ENCODE measurements around the gene COG3. TPM values are rescaled to one million over a fixed set of nuclear protein-coding genes. Genes with fewer than 3 reads are reported as not detected.

COG3 gene
- total and polyA plus RNA-seq, 2 experiments from 2014 or later: 17.9 to 19.3 TPM

DNA sequence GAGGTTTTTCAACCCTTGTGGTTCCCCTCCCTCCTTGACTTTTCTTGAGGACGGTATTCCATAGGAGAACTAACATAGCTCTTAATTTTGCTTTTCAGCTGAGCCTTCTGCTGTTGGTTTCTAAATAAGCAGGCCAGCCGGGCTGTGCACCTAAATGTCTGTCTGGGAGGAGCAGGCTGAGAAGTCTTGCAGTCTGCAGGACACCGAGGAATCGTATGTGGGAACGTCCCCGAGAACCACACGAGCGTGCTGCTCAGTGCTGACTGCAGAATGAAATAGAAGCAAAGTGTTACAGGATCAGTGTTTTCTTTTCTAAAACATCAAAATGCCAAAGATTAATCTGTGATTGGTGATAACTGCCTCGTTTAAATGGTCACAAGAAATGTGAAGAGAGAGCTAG is 69.9 kb downstream of the COG3 start:
- H3F3A ChIP-seq (ENCODE audit: insufficient read depth): 0 out of 2 replicates have a peak, but pooled peaks cover 6% of the 10 kb centered on the region
- no peak overlapping the region for H3K4me3 ChIP-seq
- in situ Hi-C loops (cut with MboI): no loop called here
- DNase-seq: no peak
- no peak overlapping the region for H3K27ac ChIP-seq
- H3K4me2 ChIP-seq (ENCODE audit: unreplicated experiment): no peak overlapping the region
- H2AFZ ChIP-seq: no peak overlapping the region
- H4K20me1 ChIP-seq (ENCODE audit: insufficient read depth): no peaks in the 10 kb centered on the region
- WGBS, 2 experiments (ENCODE audit: low coverage in 1 of 2, low lambda C conversion rate in 2 of 2, missing lambda C conversion rate in 2 of 2): 88 to 90% methylated on average over 9 of the region's 9 CpGs
- H3K27me3 ChIP-seq (replicated peaks; ENCODE audit: insufficient read depth): no peaks in the 10 kb centered on the region
- 0 out of 2 replicates have a peak, but pooled peaks cover 6% of the 10 kb centered on the region for H3K79me2 ChIP-seq (ENCODE audit: insufficient read depth)
- H3K9ac ChIP-seq: no peak overlapping the region
- H3K9me2 ChIP-seq (ENCODE audit: insufficient read depth): no peaks in the 10 kb centered on the region
- no peaks in the 10 kb centered on the region for H3K4me1 ChIP-seq (ENCODE audit: insufficient read depth)
- H3K36me3 ChIP-seq (ENCODE audit: low read depth): peaks cover 43% of the 10 kb centered on the region
- H3K9me3 ChIP-seq (ENCODE audit: low read depth): no peaks in the 10 kb centered on the region
- TF ChIP-seq EZH2phosphoT487 (IDR thresholded peaks at IDR 0.05; ENCODE audit: insufficient read depth, low read depth): no peak
- no peak for TF ChIP-seq EZH2 (IDR thresholded peaks at IDR 0.05; ENCODE audit: insufficient read depth, poor library complexity, severe bottlenecking)

DNA sequence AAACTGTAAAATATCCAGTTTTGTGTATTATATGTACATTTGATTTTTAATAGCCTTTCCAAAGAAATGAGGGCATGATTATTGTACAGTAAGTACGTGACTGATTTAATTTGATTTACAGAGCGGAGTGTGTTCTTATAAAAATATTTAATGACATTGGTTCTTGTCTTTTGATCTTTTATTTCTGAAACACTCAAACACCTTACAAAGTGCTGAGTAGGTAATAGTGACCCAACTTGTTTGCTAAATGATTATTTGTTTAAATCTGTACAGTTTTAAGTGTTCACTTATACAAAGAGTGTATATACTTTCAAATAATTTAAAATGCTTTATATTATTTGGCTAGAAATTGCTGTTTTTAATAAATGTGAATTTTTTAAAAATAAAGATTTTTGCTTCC is 71.5 kb downstream of the COG3 start:
- H3K4me2 ChIP-seq (ENCODE audit: unreplicated experiment): no peak overlapping the region
- no peak overlapping the region for H3K9ac ChIP-seq
- H3K27me3 ChIP-seq (replicated peaks; ENCODE audit: insufficient read depth): no peaks in the 10 kb centered on the region
- in situ Hi-C loops (cut with MboI): no loop called here
- H4K20me1 ChIP-seq (ENCODE audit: insufficient read depth): no peaks in the 10 kb centered on the region
- TF ChIP-seq EZH2 (IDR thresholded peaks at IDR 0.05; ENCODE audit: insufficient read depth, poor library complexity, severe bottlenecking): no peak
- TF ChIP-seq EZH2phosphoT487 (IDR thresholded peaks at IDR 0.05; ENCODE audit: insufficient read depth, low read depth): no peak
- WGBS, 2 experiments (ENCODE audit: low coverage in 1 of 2, low lambda C conversion rate in 2 of 2, missing lambda C conversion rate in 2 of 2): 98 to 99% methylated on average over 2 of the region's 2 CpGs
- no peaks in the 10 kb centered on the region for H3K9me2 ChIP-seq (ENCODE audit: insufficient read depth)
- peaks cover 27% of the 10 kb centered on the region for H3K36me3 ChIP-seq (ENCODE audit: low read depth)
- no peak overlapping the region for H3K4me3 ChIP-seq
- H3F3A ChIP-seq (ENCODE audit: insufficient read depth): 0 out of 2 replicates have a peak, but pooled peaks cover 6% of the 10 kb centered on the region
- H3K79me2 ChIP-seq (ENCODE audit: insufficient read depth): no peaks in the 10 kb centered on the region
- H3K4me1 ChIP-seq (ENCODE audit: insufficient read depth): no peaks in the 10 kb centered on the region
- H3K27ac ChIP-seq: no peak overlapping the region
- DNase-seq: no peak
- H2AFZ ChIP-seq: no peak overlapping the region
- H3K9me3 ChIP-seq (ENCODE audit: low read depth): no peaks in the 10 kb centered on the region

DNA sequence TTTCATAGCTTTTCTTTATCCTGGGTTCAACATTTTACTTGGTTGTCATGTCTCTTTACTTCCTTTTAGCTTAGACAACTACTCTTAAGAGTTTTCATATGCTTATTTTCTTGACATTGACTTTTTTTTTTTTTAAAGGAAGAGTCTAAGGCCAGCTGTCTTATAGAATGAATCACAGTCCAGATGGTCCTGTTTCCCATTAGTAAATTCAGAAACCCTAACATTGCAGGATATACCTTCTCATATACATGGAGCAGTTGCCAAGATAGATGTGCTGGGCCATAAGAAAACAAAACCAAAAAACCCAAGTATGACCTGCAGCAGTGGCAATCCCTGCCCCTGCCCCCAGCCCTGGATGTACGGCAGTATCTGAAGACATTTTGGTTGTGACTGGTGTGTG is 72.8 kb downstream of the COG3 start:
- WGBS, 2 experiments (ENCODE audit: low coverage in 1 of 2, low lambda C conversion rate in 2 of 2, missing lambda C conversion rate in 2 of 2): 32 to 50% methylated on average over 1 of the region's 1 CpG
- no peak for TF ChIP-seq EZH2 (IDR thresholded peaks at IDR 0.05; ENCODE audit: insufficient read depth, poor library complexity, severe bottlenecking)
- no peak for TF ChIP-seq EZH2phosphoT487 (IDR thresholded peaks at IDR 0.05; ENCODE audit: insufficient read depth, low read depth)
- no peaks in the 10 kb centered on the region for H3K9me2 ChIP-seq (ENCODE audit: insufficient read depth)
- no peaks in the 10 kb centered on the region for H3K9me3 ChIP-seq (ENCODE audit: low read depth)
- H3F3A ChIP-seq (ENCODE audit: insufficient read depth): 0 out of 2 replicates have a peak, but pooled peaks cover 6% of the 10 kb centered on the region
- no peak overlapping the region for H3K4me2 ChIP-seq (ENCODE audit: unreplicated experiment)
- no peak overlapping the region for H3K4me3 ChIP-seq
- H2AFZ ChIP-seq: no peak overlapping the region
- H3K79me2 ChIP-seq (ENCODE audit: insufficient read depth): no peaks in the 10 kb centered on the region
- in situ Hi-C loops (cut with MboI): no loop called here
- H3K27me3 ChIP-seq (replicated peaks; ENCODE audit: insufficient read depth): no peaks in the 10 kb centered on the region
- H4K20me1 ChIP-seq (ENCODE audit: insufficient read depth): no peaks in the 10 kb centered on the region
- no peaks in the 10 kb centered on the region for H3K4me1 ChIP-seq (ENCODE audit: insufficient read depth)
- H3K27ac ChIP-seq: no peak overlapping the region
- no peak overlapping the region for H3K9ac ChIP-seq
- peaks cover 16% of the 10 kb centered on the region for H3K36me3 ChIP-seq (ENCODE audit: low read depth)
- peak; percentile 5 for DNase-seq

DNA sequence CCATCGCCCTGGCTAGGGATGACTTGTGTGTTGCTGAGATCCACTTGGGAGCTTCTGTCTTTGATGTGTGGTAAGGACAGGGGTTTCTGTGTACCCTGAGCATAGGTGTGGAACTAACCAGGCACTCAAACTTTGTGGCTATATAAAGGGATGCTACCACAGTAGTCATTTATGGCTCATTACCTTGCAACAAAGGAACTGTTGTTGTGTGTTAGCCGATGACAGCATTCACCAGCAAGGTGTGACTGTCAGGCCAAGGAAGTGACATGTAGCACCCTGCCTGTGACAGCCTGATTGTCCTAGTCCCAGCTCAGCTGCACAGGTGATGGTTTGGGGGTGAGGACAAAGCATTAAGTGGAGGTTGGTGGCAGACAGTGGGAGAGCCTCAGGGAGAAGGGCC is 73.6 kb downstream of the COG3 start:
- no peak overlapping the region for H3K9ac ChIP-seq
- no peak for DNase-seq
- TF ChIP-seq EZH2 (IDR thresholded peaks at IDR 0.05; ENCODE audit: insufficient read depth, poor library complexity, severe bottlenecking): no peak
- no peak for TF ChIP-seq EZH2phosphoT487 (IDR thresholded peaks at IDR 0.05; ENCODE audit: insufficient read depth, low read depth)

DNA sequence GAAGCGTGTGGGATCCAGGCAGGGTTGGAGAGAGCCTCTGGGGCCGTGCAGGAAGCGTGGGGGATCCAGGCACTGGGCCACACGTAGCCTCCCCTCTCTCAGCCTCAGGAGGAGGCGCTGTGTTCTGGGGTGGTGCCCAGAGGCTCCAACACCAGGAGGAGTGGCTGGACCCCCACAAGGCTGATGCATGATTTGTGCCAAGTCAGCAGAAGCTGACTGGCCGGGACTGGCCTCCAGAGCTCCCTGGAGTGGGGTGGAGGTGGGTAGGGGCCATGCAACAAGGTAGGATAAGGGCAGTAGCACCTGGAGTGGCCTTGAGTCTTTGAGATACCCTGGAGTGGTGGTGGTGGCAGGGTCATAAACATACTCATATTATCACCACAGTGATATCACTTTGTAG is 75.5 kb downstream of the COG3 start:
- Histone ChIP-seq H3K27me3 (replicated peaks; ENCODE audit: insufficient read depth) (no peaks in the 10 kb centered on the region), H3K9ac (no peak overlapping the region), H3K27ac (no peak overlapping the region), H3K4me2 (ENCODE audit: unreplicated experiment) (no peak overlapping the region), H2AFZ (no peak overlapping the region), H3K9me2 (ENCODE audit: insufficient read depth) (no peaks in the 10 kb centered on the region), H3K4me3 (no peak overlapping the region), H3K9me3 (ENCODE audit: low read depth) (no peaks in the 10 kb centered on the region), H3K36me3 (ENCODE audit: low read depth) (peaks cover 5% of the 10 kb centered on the region), H3K4me1 (ENCODE audit: insufficient read depth) (no peaks in the 10 kb centered on the region), H3F3A (ENCODE audit: insufficient read depth) (0 out of 2 replicates have a peak, but pooled peaks cover 6% of the 10 kb centered on the region), H4K20me1 (ENCODE audit: insufficient read depth) (no peaks in the 10 kb centered on the region), H3K79me2 (ENCODE audit: insufficient read depth) (no peaks in the 10 kb centered on the region)
- 81 to 82% methylated on average over 6 of the region's 6 CpGs for WGBS, 2 experiments (ENCODE audit: low coverage in 1 of 2, low lambda C conversion rate in 2 of 2, missing lambda C conversion rate in 2 of 2)
- DNase-seq: no peak
- TF ChIP-seq EZH2 (IDR thresholded peaks at IDR 0.05; ENCODE audit: insufficient read depth, poor library complexity, severe bottlenecking): no peak
- no peak for TF ChIP-seq EZH2phosphoT487 (IDR thresholded peaks at IDR 0.05; ENCODE audit: insufficient read depth, low read depth)
- in situ Hi-C loops (cut with MboI): no loop called here

More for the DNA sequence above, 73.6 kb downstream of the COG3 start:
- H3K4me3 ChIP-seq: no peak overlapping the region
- H3K36me3 ChIP-seq (ENCODE audit: low read depth): peaks cover 13% of the 10 kb centered on the region
- H3K27ac ChIP-seq: no peak overlapping the region
- no peaks in the 10 kb centered on the region for H4K20me1 ChIP-seq (ENCODE audit: insufficient read depth)
- H3K9me2 ChIP-seq (ENCODE audit: insufficient read depth): no peaks in the 10 kb centered on the region
- H3K27me3 ChIP-seq (replicated peaks; ENCODE audit: insufficient read depth): no peaks in the 10 kb centered on the region
- 92 to 93% methylated on average over 2 of the region's 2 CpGs for WGBS, 2 experiments (ENCODE audit: low coverage in 1 of 2, low lambda C conversion rate in 2 of 2, missing lambda C conversion rate in 2 of 2)
- no peak overlapping the region for H3K4me2 ChIP-seq (ENCODE audit: unreplicated experiment)
- 0 out of 2 replicates have a peak, but pooled peaks cover 6% of the 10 kb centered on the region for H3F3A ChIP-seq (ENCODE audit: insufficient read depth)
- H3K9me3 ChIP-seq (ENCODE audit: low read depth): no peaks in the 10 kb centered on the region
- no peaks in the 10 kb centered on the region for H3K4me1 ChIP-seq (ENCODE audit: insufficient read depth)
- in situ Hi-C loops (cut with MboI): no loop called here
- no peak overlapping the region for H2AFZ ChIP-seq
- no peaks in the 10 kb centered on the region for H3K79me2 ChIP-seq (ENCODE audit: insufficient read depth)
